K562 (cell line): ENCODE measurements around the gene ARHGAP18. TPM values are rescaled to one million over a fixed set of nuclear protein-coding genes. Genes with fewer than 3 reads are reported as not detected.

Experiments used
- ATAC-seq: fragments of 200-7000 bp; cut with Tn5 transposase; 3 replicates; pipeline ENCODE4 v1.9.1; 2020; ENCODE audit warnings: moderate library complexity
- BruUV-seq: library from RNA; stranded (reverse); fragments of 400-500 nt; replicated peaks from 2 replicates; lab custom pipeline; 2021; lab: Mats Ljungman, UMichigan
- CTCF ChIA-PET: fragments of 300-600 bp; formaldehyde crosslinking; extraction: SDS; loops from one replicate; lab custom pipeline; 2021; ENCODE audit warnings: low intra/inter-chr PET ratio; lab: Yijun Ruan, JAX
- POLR2A ChIA-PET: fragments of 300-600, 350-650 bp; sonication (Branson Sonifier 250); formaldehyde crosslinking; extraction: SDS; loops from one replicate; lab custom pipeline; 2021; ENCODE audit warnings: antibody characterized with exemption, inconsistent platforms; lab: Yijun Ruan, JAX
- DNase-seq, 4 experiments: peaks; one replicate each; pipeline versions ENCODE4 v3.0.0 to v3.0.0-alpha.2; 2011 to 2018; ENCODE audit warnings: low spot score in 3 of 4, mixed read lengths in 3 of 4; ENCODE audit errors: extremely low read depth in 1 of 4
- FAIRE-seq: peaks from 2 replicates; lab custom pipeline; 2011; peaks lifted over from hg19 to GRCh38; lab: Jason Lieb, UNC
- H2AFZ ChIP-seq: 2 replicates; pipeline ENCODE4 v1.6.0; 2011; ENCODE audit warnings: low read depth, low read length, control low read depth, inconsistent platforms
- H3K27ac ChIP-seq: fragments of 200-600 bp; 3 replicates; pipeline ENCODE4 v1.8.0; 2011; ENCODE audit warnings: low read depth, mild to moderate bottlenecking, control low read depth, inconsistent platforms, low read length, moderate library complexity, mixed read lengths; ENCODE audit errors: extremely low read depth
- H3K27me3 ChIP-seq, 2 experiments: fragments of 300-600 bp in 1 of 2; 2 replicates in 1 of 2; 3 replicates in 1 of 2; pipeline versions ENCODE4 v1.6.0 to v1.8.0; 2011; ENCODE audit warnings: inconsistent platforms in 2 of 2, low read length in 2 of 2, mild to moderate bottlenecking in 1 of 2, mixed read lengths in 1 of 2, moderate library complexity in 1 of 2; ENCODE audit not compliant: control insufficient read depth in 2 of 2, insufficient read depth in 2 of 2
- H3K36me3 ChIP-seq: fragments of 300-600 bp; 3 replicates; pipeline ENCODE4 v1.8.0; 2011; ENCODE audit warnings: mild to moderate bottlenecking, low read length, inconsistent platforms; ENCODE audit not compliant: control insufficient read depth, insufficient read depth
- H3K4me1 ChIP-seq, 2 experiments: fragments of 200-600 bp in 1 of 2; replicated peaks in 1 of 2; 2 replicates in 1 of 2; 3 replicates in 1 of 2; pipeline versions ENCODE4 v1.5.1 to v1.8.0; 2011; ENCODE audit warnings: inconsistent platforms in 2 of 2, low read length in 2 of 2, mild to moderate bottlenecking in 1 of 2, mixed read lengths in 1 of 2, moderate library complexity in 1 of 2; ENCODE audit not compliant: control insufficient read depth in 2 of 2, insufficient read depth in 2 of 2
- H3K4me2 ChIP-seq: 2 replicates; pipeline ENCODE4 v1.6.1; 2011; ENCODE audit warnings: low read length, control low read depth, inconsistent platforms, mixed read lengths; ENCODE audit not compliant: insufficient read depth
- H3K4me3 ChIP-seq: fragments of 200-600 bp; sonication (generic), shearing (Covaris generic); 2 replicates; pipeline ENCODE4 v1.5.1; 2016; ENCODE audit warnings: control low read depth, inconsistent platforms
- H3K79me2 ChIP-seq: fragments of 200-600 bp; 3 replicates; pipeline ENCODE4 v1.8.0; 2011; ENCODE audit warnings: low read length, inconsistent platforms; ENCODE audit not compliant: control insufficient read depth, insufficient read depth
- H3K9ac ChIP-seq, 2 experiments: 2 replicates each; pipeline versions ENCODE4 v1.6.0 to v1.6.1; 2011; ENCODE audit warnings: low read depth in 2 of 2, low read length in 2 of 2, control low read depth in 1 of 2, inconsistent platforms in 1 of 2, mild to moderate bottlenecking in 1 of 2, mixed read lengths in 1 of 2; ENCODE audit not compliant: insufficient read depth in 1 of 2
- H3K9me1 ChIP-seq: one replicate; pipeline ENCODE4 v1.6.0; 2011; ENCODE audit warnings: inconsistent platforms, mild to moderate bottlenecking, low read length, moderate library complexity; ENCODE audit not compliant: control insufficient read depth, insufficient read depth
- H3K9me3 ChIP-seq: replicated peaks from 2 replicates; pipeline ENCODE4 v1.5.1; 2011; ENCODE audit warnings: low read depth, low read length, inconsistent platforms; ENCODE audit not compliant: control insufficient read depth, insufficient read depth
- H4K20me1 ChIP-seq: replicated peaks from 2 replicates; pipeline ENCODE4 v1.6.1; 2011; ENCODE audit warnings: low read length, inconsistent platforms, mixed read lengths; ENCODE audit not compliant: control insufficient read depth, insufficient read depth
- E2F4 ChIP-seq: sonication (generic); formaldehyde crosslinking; IDR thresholded peaks from 2 replicates; pipeline ENCODE4 v1.8.0; 2022; ENCODE audit warnings: mild to moderate bottlenecking, low read depth, missing genetic modification reagents
- GMEB1 ChIP-seq: fragments of 250-450 bp; sonication (Bioruptor Pico); IDR thresholded peaks from 2 replicates; pipeline ENCODE4 v1.4.0; 2020; ENCODE audit warnings: mild to moderate bottlenecking
- GTF3C2 ChIP-seq: IDR thresholded peaks from 3 replicates; pipeline ENCODE4 v1.6.1; 2011; ENCODE audit warnings: borderline replicate concordance, mild to moderate bottlenecking, moderate library complexity; ENCODE audit not compliant: insufficient read length; ENCODE audit errors: extremely low read depth
- HNRNPUL1 ChIP-seq: fragments of 200-400 bp; formaldehyde crosslinking; IDR thresholded peaks from 2 replicates; pipeline ENCODE4 v1.6.1; 2017; ENCODE audit warnings: low read length
- ID3 ChIP-seq, 2 experiments: fragments of 250-450 bp in 1 of 2; fragments of 450-650 bp in 1 of 2; sonication (Bioruptor Pico) in 1 of 2; IDR thresholded peaks; 2 replicates each; pipeline versions ENCODE4 v1.6.1 to v1.8.0; 2016 to 2021; ENCODE audit warnings: mild to moderate bottlenecking in 2 of 2, moderate library complexity in 2 of 2, missing compliant biosample characterization in 1 of 2, missing genetic modification characterization in 1 of 2
- MED1 ChIP-seq: sonication (generic); formaldehyde crosslinking; IDR thresholded peaks from 2 replicates; pipeline ENCODE4 v1.8.1; 2023; ENCODE audit warnings: missing genetic modification reagents, borderline replicate concordance
- RBFOX2 ChIP-seq: fragments of 200-400 bp; formaldehyde crosslinking; IDR thresholded peaks from 2 replicates; pipeline ENCODE4 v1.6.1; 2017; ENCODE audit warnings: low read depth, mild to moderate bottlenecking, low read length, moderate library complexity
- RBM25 ChIP-seq: fragments of 200-400 bp; formaldehyde crosslinking; IDR thresholded peaks from 2 replicates; pipeline ENCODE4 v1.6.1; 2018; ENCODE audit warnings: low read length, low read depth, moderate library complexity; ENCODE audit not compliant: severe bottlenecking
- USF2 ChIP-seq: sonication (generic); formaldehyde crosslinking; IDR thresholded peaks from 2 replicates; pipeline ENCODE4 v1.5.0; 2020; ENCODE audit warnings: missing genetic modification reagents
- ZBTB2 ChIP-seq: fragments of 450-650 bp; IDR thresholded peaks from 2 replicates; pipeline ENCODE4 v1.6.1; 2016; ENCODE audit warnings: antibody characterized with exemption
- in situ Hi-C: fragments of 300-500 bp; cut with MboI; formaldehyde crosslinking; loops from 4 replicates; pipeline ENCODE4 v1.15.0; 2018; ENCODE audit warnings: inconsistent platforms, mixed read lengths
- intact Hi-C: fragments of 100-400 bp; cut with micrococcal nuclease; formaldehyde crosslinking; loops from 2 replicates; pipeline ENCODE4 v1.14.2; 2022
- polyA plus RNA-seq, 8 experiments: library from polyadenylated mRNA; depleted of rRNA in 4 of 8; stranded (reverse) in 5 of 8; unstranded in 3 of 8; fragments of >200 nt; fragmentation: Nextera tagmentation in 2 of 8; fragmentation: Illumina TruSeq in 1 of 8; extraction: Ambion mirVana in 2 of 8; extraction: Trizol in 1 of 8; gene quantifications; 2 replicates each; pipeline versions ENCODE4 v1.2.1 to v1.2.3, GENCODE V29; 2011 to 2014; ENCODE audit warnings: inconsistent platforms in 1 of 8, missing spikeins in 1 of 8
- total RNA-seq, 7 experiments: library from RNA; depleted of rRNA in 6 of 7; stranded (reverse); fragments of >200 nt in 6 of 7; fragmentation: Illumina TruSeq in 2 of 7; extraction: Trizol in 2 of 7; gene quantifications; 2 replicates each; pipeline versions ENCODE4 v1.2.1 to v1.2.3, GENCODE V29; 2011 to 2021; ENCODE audit warnings: low replicate concordance in 1 of 7

ARHGAP18 gene
- total and polyA plus RNA-seq, 9 of the 15 experiments (the other 6 are each of a cell fraction or from before 2014, with no cell fraction given): 13.3 to 29.7 (median 21.1) TPM

GRCh38 chr6:129617986-129618385, 92.0 kb downstream of the ARHGAP18 start:
- Histone ChIP-seq H3K79me2 (no peaks in the 10 kb centered on the region), H3K9ac (no peak overlapping the region), H3K27me3 (no peaks in the 10 kb centered on the region), H3K4me1 (no peaks in the 10 kb centered on the region), H3K4me2 (no peak overlapping the region), H3K36me3 (peaks cover 12% of the 10 kb centered on the region; the same call in 2 of the 3 replicates), H2AFZ (no peak overlapping the region), H4K20me1 (no peaks in the 10 kb centered on the region), H3K9me3 (peaks cover 2% of the 10 kb centered on the region; the same call in 1 of the 2 replicates), H3K4me3 (no peak overlapping the region), H3K27ac (no peak overlapping the region), H3K9me1 (no peaks in the 10 kb centered on the region)
- ATAC-seq: no peak
- ChIA-PET CTCF (interaction anchor here (0.7 kb wide), 1 partner anchor 23 kb away, joined by 3 read pairs; no protein-coding TSS in a partner anchor), POLR2A (no interaction called here)
- in situ Hi-C loops (no loop called here), intact Hi-C loops (no loop called here)
- no peak for DNase-seq
- FAIRE-seq: no peak
- BruUV-seq: no TSS peak
- TF ChIP-seq E2F4 (CRISPR knock-in tag): no peak
- no peak for TF ChIP-seq USF2
- TF ChIP-seq RBM25: no peak
- TF ChIP-seq RBFOX2: no peak
- no peak for TF ChIP-seq HNRNPUL1
- no peak for TF ChIP-seq GTF3C2
- no peak for TF ChIP-seq GMEB1
- TF ChIP-seq ID3 (CRISPR knock-in tag; IDR thresholded peaks at IDR 0.05): no peak
- TF ChIP-seq ID3 (tag; IDR thresholded peaks at IDR 0.05): no peak
- no peak for TF ChIP-seq MED1
- no peak for TF ChIP-seq ZBTB2
